Prostate gland (tissue), 2 donors: Measurements from ENCODE around the gene HMGCL. TPM values are rescaled to one million over a fixed set of nuclear protein-coding genes. Genes with fewer than 3 reads are reported as not detected.
"Not testable (repeated sequence)": the region's sequence is repeated elsewhere in the genome, so short reads cannot be mapped to it uniquely, and the experiment has no call there.

Experiments used
- DNase-seq: peaks from one replicate; pipeline ENCODE4 v3.0.0-alpha.2; 2019; ENCODE audit warnings: low spot score
- H3K27ac ChIP-seq, 2 donors: fragments of 200-600 bp; sonication (generic); 2 replicates each; pipeline ENCODE4 v1.5.1; 2017 to 2019
- H3K27me3 ChIP-seq: fragments of 200-600 bp; sonication (generic); replicated peaks from 2 replicates; pipeline ENCODE4 v1.5.1; 2019; ENCODE audit not compliant: insufficient read depth
- H3K36me3 ChIP-seq, 2 donors: fragments of 200-600 bp; sonication (generic); 1 replicate in 1 of 2; 2 replicates in 1 of 2; pipeline versions ENCODE4 v1.5.1 to v1.8.1; 2017 to 2019
- H3K4me1 ChIP-seq: fragments of 200-600 bp; sonication (generic); replicated peaks from 2 replicates; pipeline ENCODE4 v1.5.1; 2019
- H3K4me3 ChIP-seq, 2 donors: fragments of 200-600 bp; sonication (generic); 2 replicates each; pipeline ENCODE4 v1.5.1; 2017 to 2019
- H3K9me3 ChIP-seq: fragments of 200-600 bp; sonication (generic); 2 replicates; pipeline ENCODE4 v1.5.1; 2017
- POLR2A ChIP-seq: fragments of 450-650 bp; IDR thresholded peaks from one replicate; pipeline ENCODE4 v1.6.1; 2016; ENCODE audit warnings: antibody characterized with exemption, mild to moderate bottlenecking
- POLR2AphosphoS5 ChIP-seq: sonication (generic); formaldehyde crosslinking; IDR thresholded peaks from one replicate; pipeline ENCODE4 v1.6.1; 2017; ENCODE audit warnings: antibody characterized with exemption
- WGBS: methylation state at CpG from one replicate; pipeline ENCODE4 v1.1.5; 2018; 5-methylcytosine and 5-hydroxymethylcytosine counted together
- intact Hi-C: fragments of 100-400 bp; cut with DNase I; formaldehyde crosslinking; loops from one replicate; pipeline ENCODE4 v1.14.2; 2022
- total RNA-seq, 2 donors: library from RNA; depleted of rRNA; stranded (reverse); fragments of >200 nt; gene quantifications; one replicate each; pipeline ENCODE4 v1.1.0, GENCODE V29; 2016
- TF ChIP-seq, protein P1 (sequence below), 4 experiments: fragments of 200-600 bp in 2 of 4; fragments of 450-650 bp in 2 of 4; sonication (generic) in 2 of 4; IDR thresholded peaks; 1 replicate in 3 of 4; 2 replicates in 1 of 4; pipeline ENCODE4 v1.5.1; 2016 to 2019; ENCODE audit warnings: antibody characterized with exemption in 4 of 4, mild to moderate bottlenecking in 2 of 4, moderate library complexity in 2 of 4

The HMGCL gene
- total RNA-seq, 2 donors from 2014 or later, result 51.1 to 58.7 TPM

- Histone ChIP-seq H3K27me3 (no peaks in the 10 kb centered on the region), H3K36me3 (no peaks in the 10 kb centered on the region), H3K4me1 (peaks cover 16% of the 10 kb centered on the region), H3K27ac (no peak overlapping the region), H3K9me3 (no peaks in the 10 kb centered on the region), H3K4me3 (no peak overlapping the region)
- 91% methylated on average over 3 of the region's 3 CpGs for WGBS
- TF ChIP-seq POLR2A (no peak), POLR2AphosphoS5 (no peak)
- TF ChIP-seq, protein P1, sequence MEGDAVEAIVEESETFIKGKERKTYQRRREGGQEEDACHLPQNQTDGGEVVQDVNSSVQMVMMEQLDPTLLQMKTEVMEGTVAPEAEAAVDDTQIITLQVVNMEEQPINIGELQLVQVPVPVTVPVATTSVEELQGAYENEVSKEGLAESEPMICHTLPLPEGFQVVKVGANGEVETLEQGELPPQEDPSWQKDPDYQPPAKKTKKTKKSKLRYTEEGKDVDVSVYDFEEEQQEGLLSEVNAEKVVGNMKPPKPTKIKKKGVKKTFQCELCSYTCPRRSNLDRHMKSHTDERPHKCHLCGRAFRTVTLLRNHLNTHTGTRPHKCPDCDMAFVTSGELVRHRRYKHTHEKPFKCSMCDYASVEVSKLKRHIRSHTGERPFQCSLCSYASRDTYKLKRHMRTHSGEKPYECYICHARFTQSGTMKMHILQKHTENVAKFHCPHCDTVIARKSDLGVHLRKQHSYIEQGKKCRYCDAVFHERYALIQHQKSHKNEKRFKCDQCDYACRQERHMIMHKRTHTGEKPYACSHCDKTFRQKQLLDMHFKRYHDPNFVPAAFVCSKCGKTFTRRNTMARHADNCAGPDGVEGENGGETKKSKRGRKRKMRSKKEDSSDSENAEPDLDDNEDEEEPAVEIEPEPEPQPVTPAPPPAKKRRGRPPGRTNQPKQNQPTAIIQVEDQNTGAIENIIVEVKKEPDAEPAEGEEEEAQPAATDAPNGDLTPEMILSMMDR (IDR thresholded peaks at IDR 0.05), result no peak
- no peak for DNase-seq
- intact Hi-C loops, result no loop called here
These were observed 36.5 kb downstream of the HMGCL start for GRCh38 chr1:23788695-23789094.

GRCh38 chr1:23787701-23788100, 37.5 kb downstream of the HMGCL start:
- Histone ChIP-seq H3K36me3 (no peaks in the 10 kb centered on the region), H3K4me1 (peaks cover 6% of the 10 kb centered on the region), H3K27me3 (no peaks in the 10 kb centered on the region), H3K4me3 (no peak overlapping the region), H3K27ac (no peak overlapping the region), H3K9me3 (no peaks in the 10 kb centered on the region)
- WGBS, result 77% methylated on average over 3 of the region's 3 CpGs
- intact Hi-C loops, result no loop called here
- no peak for DNase-seq
- TF ChIP-seq POLR2AphosphoS5 (no peak), POLR2A (no peak)

GRCh38 chr1:23784846-23785245, 40.4 kb downstream of the HMGCL start:
- 66% methylated on average over 4 of the region's 4 CpGs for WGBS
- peak; percentile 84 for TF ChIP-seq POLR2AphosphoS5
- TF ChIP-seq, protein P1 (IDR thresholded peaks at IDR 0.05), result no peak
- no peak for TF ChIP-seq POLR2A
- intact Hi-C loops, result no loop called here

GRCh38 chr1:23783141-23783540, 42.1 kb downstream of the HMGCL start:
- intact Hi-C loops, H3K27me3 ChIP-seq, H3K9me3 ChIP-seq, H3K4me1 ChIP-seq, DNase-seq, H3K4me3 ChIP-seq, H3K36me3 ChIP-seq: not testable (repeated sequence)
- peak overlapping the region in 1 of 2 donors; percentile 70 for H3K27ac ChIP-seq
- WGBS, result 94% methylated on average over 11 of the region's 11 CpGs

More at GRCh38 chr1:23784846-23785245, 40.4 kb downstream of the HMGCL start:
- H3K9me3 ChIP-seq, result no peaks in the 10 kb centered on the region
- no peaks in the 10 kb centered on the region for H3K36me3 ChIP-seq
- DNase-seq, result peak; percentile 45
- no peak overlapping the region for H3K4me3 ChIP-seq
- peaks cover 4% of the 10 kb centered on the region for H3K4me1 ChIP-seq
- H3K27ac ChIP-seq, result peak overlapping the region; percentile 19 to 70
- no peaks in the 10 kb centered on the region for H3K27me3 ChIP-seq

DNA sequence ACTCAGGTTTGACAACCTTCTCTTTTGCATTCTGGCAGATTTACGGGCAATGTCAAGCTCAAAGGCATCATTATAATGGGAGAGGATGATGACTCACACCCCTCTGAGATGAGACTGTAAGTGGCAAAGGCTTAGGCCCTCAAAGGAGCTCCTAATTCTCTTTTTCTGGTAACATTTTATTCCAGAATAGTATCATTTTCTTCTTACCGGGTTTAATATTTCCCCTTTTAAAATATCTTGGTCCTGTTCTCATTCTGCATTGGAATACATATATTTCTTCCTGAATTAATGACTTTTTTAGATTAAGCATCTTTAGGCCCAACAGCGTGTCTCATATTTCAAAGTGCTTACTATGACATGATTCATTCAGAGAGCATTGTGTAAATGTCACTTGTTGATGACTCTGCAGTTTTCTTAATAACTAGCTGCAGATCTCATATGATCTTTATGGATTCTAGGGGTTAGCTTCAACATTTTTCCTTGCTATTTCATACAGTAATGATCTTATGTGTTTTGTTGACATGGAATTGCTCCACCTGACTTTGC, 45.3 kb downstream of the HMGCL start:
- WGBS, result 69% methylated on average over 3 of the region's 3 CpGs
- intact Hi-C loops, result no loop called here
- peaks cover 6% of the 10 kb centered on the region for H3K4me1 ChIP-seq
- TF ChIP-seq POLR2A (no peak), POLR2AphosphoS5 (peak; percentile 23)
- no peaks in the 10 kb centered on the region for H3K9me3 ChIP-seq
- no peaks in the 10 kb centered on the region for H3K36me3 ChIP-seq
- H3K4me3 ChIP-seq, result peak overlapping the region in 1 of 2 donors; percentile 87
- no peak for DNase-seq
- H3K27me3 ChIP-seq, result no peaks in the 10 kb centered on the region
- H3K27ac ChIP-seq, result no peak overlapping the region

DNA sequence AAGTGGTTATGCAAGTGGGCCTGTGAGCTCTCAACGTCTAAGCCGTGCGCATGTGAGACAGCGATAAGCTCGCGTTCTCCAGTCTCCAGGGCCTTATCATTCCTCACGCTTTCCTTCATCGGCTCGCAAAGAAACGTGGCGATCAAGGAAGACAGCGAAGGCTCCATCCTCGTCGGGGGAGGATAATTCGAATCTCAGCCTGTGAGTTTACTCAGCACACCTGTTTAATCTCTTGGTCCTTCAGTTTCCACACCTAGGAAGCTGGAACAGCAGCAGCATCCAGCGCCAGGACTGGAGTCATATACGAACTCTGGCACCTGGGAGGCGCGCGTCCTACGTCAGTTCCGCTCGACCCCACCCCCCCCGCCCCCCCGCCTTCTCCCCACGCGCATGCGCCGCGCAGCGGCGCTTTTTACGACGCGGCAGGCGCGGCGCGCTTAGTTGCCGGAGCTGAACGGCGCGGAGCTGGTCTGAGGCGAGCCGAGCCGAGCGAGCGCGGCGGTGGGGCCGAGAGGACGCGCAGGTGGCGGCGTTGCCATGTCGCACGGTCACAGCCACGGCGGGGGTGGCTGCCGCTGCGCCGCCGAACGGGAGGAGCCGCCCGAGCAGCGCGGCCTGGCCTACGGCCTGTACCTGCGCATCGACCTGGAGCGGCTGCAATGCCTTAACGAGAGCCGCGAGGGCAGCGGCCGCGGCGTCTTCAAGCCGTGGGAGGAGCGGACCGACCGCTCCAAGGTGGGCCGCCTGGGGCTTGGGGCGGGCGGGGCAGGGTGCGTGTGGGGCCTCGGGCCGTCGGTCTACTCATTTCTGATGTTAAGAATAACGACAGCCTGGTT, 47.0 kb downstream of the HMGCL start, which contains the start of gene PITHD1:
TSS of gene PITHD1 (plus strand) at position 440 of the 836 bp plus-strand sequence. CDS start at position 538, 98 bp downstream.
- intact Hi-C loops, result no loop called here
- TF ChIP-seq, protein P1 (IDR thresholded peaks at IDR 0.05), result peak in 2 of 4 experiments; percentile 8 to 21
- peak; percentile 77 for TF ChIP-seq POLR2AphosphoS5
- peak; percentile 85 for TF ChIP-seq POLR2A
- WGBS, result under 1% methylated on average over 29 of the region's 91 CpGs

More for the DNA sequence above, 47.0 kb downstream of the HMGCL start, which contains the start of gene PITHD1:
- Histone ChIP-seq H3K36me3 (no peaks in the 10 kb centered on the region), H3K9me3 (no peaks in the 10 kb centered on the region), H3K4me3 (peak within 1 kb of the TSS; percentile 87 to 98), H3K4me1 (peaks cover 6% of the 10 kb centered on the region), H3K27me3 (no peaks in the 10 kb centered on the region), H3K27ac (peak within 1 kb of the TSS; percentile 86 to 91)
- peak; percentile 76 for DNase-seq
